Osteocyte (in vitro differentiated cells): ENCODE data around the gene ITCH. TPM values are rescaled to one million over a fixed set of nuclear protein-coding genes. Genes with fewer than 3 reads are reported as not detected.
"Not testable (repeated sequence)": the region's sequence is repeated elsewhere in the genome, so short reads cannot be mapped to it uniquely, and the experiment has no call there.

Experiments used
- DNase-seq: peaks from one replicate; pipeline ENCODE4 v3.0.0; 2021; ENCODE audit warnings: mixed read lengths; ENCODE audit not compliant: unreplicated experiment; ENCODE audit errors: extremely low spot score
- H3K27ac Mint-ChIP-seq: one replicate; pipeline ENCODE4 v1.8.0; 2021; ENCODE audit warnings: mild to moderate bottlenecking, mixed read lengths; ENCODE audit not compliant: unreplicated experiment
- H3K27me3 Mint-ChIP-seq: one replicate; pipeline ENCODE4 v1.8.0; 2021; ENCODE audit warnings: mixed read lengths; ENCODE audit not compliant: unreplicated experiment
- H3K36me3 Mint-ChIP-seq: one replicate; pipeline ENCODE4 v1.8.0; 2021; ENCODE audit warnings: mixed read lengths; ENCODE audit not compliant: unreplicated experiment
- H3K4me1 Mint-ChIP-seq: one replicate; pipeline ENCODE4 v1.8.0; 2021; ENCODE audit warnings: mixed read lengths; ENCODE audit not compliant: unreplicated experiment
- H3K4me3 Mint-ChIP-seq: one replicate; pipeline ENCODE4 v1.8.0; 2021; ENCODE audit warnings: mild to moderate bottlenecking, moderate library complexity, mixed read lengths; ENCODE audit not compliant: unreplicated experiment
- H3K9me3 Mint-ChIP-seq: one replicate; pipeline ENCODE4 v1.8.0; 2021; ENCODE audit warnings: mixed read lengths; ENCODE audit not compliant: unreplicated experiment
- CTCF ChIP-seq: fragments of 200-600 bp; sonication (generic); IDR thresholded peaks from 2 replicates; pipeline ENCODE4 v1.5.0; 2021; ENCODE audit warnings: antibody characterized with exemption, mild to moderate bottlenecking, moderate library complexity
- total RNA-seq: library from RNA; stranded (reverse); gene quantifications from 2 replicates; pipeline ENCODE4 v1.2.1, GENCODE V29; 2021

ITCH gene
- total RNA-seq, 1 donor from 2014 or later = 55.4 TPM

- H3K36me3 Mint-ChIP-seq = no peaks in the 10 kb centered on the region
- no peak overlapping the region for H3K27ac Mint-ChIP-seq
- peaks cover 14% of the 10 kb centered on the region for H3K27me3 Mint-ChIP-seq
- H3K4me3 Mint-ChIP-seq = no peak overlapping the region
- H3K4me1 Mint-ChIP-seq = no peaks in the 10 kb centered on the region
- no peak for TF ChIP-seq CTCF
- no peaks in the 10 kb centered on the region for H3K9me3 Mint-ChIP-seq
- no peak for DNase-seq
These were observed 40.6 kb upstream of the ITCH start for GRCh38 chr20:34322267-34323105.

GRCh38 chr20:34324541-34324940 is 38.5 kb upstream of the ITCH start:
- Mint-ChIP-seq H3K4me1 (no peaks in the 10 kb centered on the region), H3K36me3 (no peaks in the 10 kb centered on the region), H3K27ac (no peak overlapping the region), H3K9me3 (no peaks in the 10 kb centered on the region), H3K4me3 (no peak overlapping the region), H3K27me3 (peaks cover 14% of the 10 kb centered on the region)
- no peak for DNase-seq
- no peak for TF ChIP-seq CTCF

GRCh38 chr20:34328207-34328606 is 34.9 kb upstream of the ITCH start:
- not testable (repeated sequence) for DNase-seq, H3K27me3 Mint-ChIP-seq, H3K4me1 Mint-ChIP-seq, H3K36me3 Mint-ChIP-seq, H3K27ac Mint-ChIP-seq, H3K4me3 Mint-ChIP-seq, H3K9me3 Mint-ChIP-seq

- H3K4me3 Mint-ChIP-seq = no peak overlapping the region
These were observed 34.0 kb upstream of the ITCH start for GRCh38 chr20:34328928-34329677.

GRCh38 chr20:34330861-34331544 is 32.1 kb upstream of the ITCH start:
- H3K27ac Mint-ChIP-seq = not testable (repeated sequence)

More at GRCh38 chr20:34328928-34329677, 34.0 kb upstream of the ITCH start:
- no peak for DNase-seq
- no peaks in the 10 kb centered on the region for H3K36me3 Mint-ChIP-seq
- H3K9me3 Mint-ChIP-seq = no peaks in the 10 kb centered on the region
- H3K27ac Mint-ChIP-seq = no peak overlapping the region
- no peak for TF ChIP-seq CTCF
- H3K4me1 Mint-ChIP-seq = no peaks in the 10 kb centered on the region
- no peaks in the 10 kb centered on the region for H3K27me3 Mint-ChIP-seq

More at GRCh38 chr20:34330861-34331544, 32.1 kb upstream of the ITCH start:
- not testable (repeated sequence) for H3K27me3 Mint-ChIP-seq, H3K9me3 Mint-ChIP-seq, H3K4me1 Mint-ChIP-seq, H3K36me3 Mint-ChIP-seq, H3K4me3 Mint-ChIP-seq, DNase-seq
